Muscle of leg (tissue), 11 donors: Measurements from ENCODE around the gene TUBGCP2. TPM values are rescaled to one million over a fixed set of nuclear protein-coding genes. Genes with fewer than 3 reads are reported as not detected.

Experiments
- DNase-seq: peaks from one replicate; pipeline ENCODE4 v3.0.0; 2013
- H3K27ac ChIP-seq: one replicate; pipeline ENCODE4 v1.5.1; 2013; ENCODE audit warnings: mild to moderate bottlenecking, low read length, control low read depth
- H3K27me3 ChIP-seq: one replicate; pipeline ENCODE4 v1.6.1; 2013; ENCODE audit warnings: low read length; ENCODE audit not compliant: control insufficient read depth, insufficient read depth
- H3K36me3 ChIP-seq: one replicate; pipeline ENCODE4 v1.6.1; 2013; ENCODE audit warnings: low read length; ENCODE audit not compliant: control insufficient read depth, insufficient read depth
- H3K4me1 ChIP-seq: one replicate; pipeline ENCODE4 v1.6.1; 2013; ENCODE audit warnings: low read length; ENCODE audit not compliant: control insufficient read depth, insufficient read depth
- H3K4me3 ChIP-seq: one replicate; pipeline ENCODE4 v1.5.1; 2013; ENCODE audit warnings: low read length, control low read depth
- H3K9me3 ChIP-seq: replicated peaks from 2 replicates; pipeline ENCODE4 v1.6.1; 2013; ENCODE audit warnings: low read depth, low read length; ENCODE audit not compliant: control insufficient read depth
- WGBS: methylation state at CpG from one replicate; pipeline ENCODE4 v1.1.5; 2013; ENCODE audit warnings: missing lambda C conversion rate; ENCODE audit not compliant: insufficient coverage; 5-methylcytosine and 5-hydroxymethylcytosine counted together
- polyA plus RNA-seq, 8 donors: library from polyadenylated mRNA; unstranded; fragments of 120-200 nt; gene quantifications; one replicate each; pipeline versions ENCODE4 v1.2.1 to v1.2.3, GENCODE V29; 2013; ENCODE audit warnings: inconsistent platforms in 1 of 8, low replicate concordance in 1 of 8; ENCODE audit not compliant: insufficient read length in 8 of 8, insufficient read depth in 1 of 8
- total RNA-seq: library from RNA; stranded (reverse); fragments of 120-200 nt; gene quantifications from one replicate; pipeline ENCODE4 v1.2.4, GENCODE V29; 2013

The TUBGCP2 gene
- total and polyA plus RNA-seq, 9 donors = 33.6 to 51.2 (median 39.7) TPM

DNA sequence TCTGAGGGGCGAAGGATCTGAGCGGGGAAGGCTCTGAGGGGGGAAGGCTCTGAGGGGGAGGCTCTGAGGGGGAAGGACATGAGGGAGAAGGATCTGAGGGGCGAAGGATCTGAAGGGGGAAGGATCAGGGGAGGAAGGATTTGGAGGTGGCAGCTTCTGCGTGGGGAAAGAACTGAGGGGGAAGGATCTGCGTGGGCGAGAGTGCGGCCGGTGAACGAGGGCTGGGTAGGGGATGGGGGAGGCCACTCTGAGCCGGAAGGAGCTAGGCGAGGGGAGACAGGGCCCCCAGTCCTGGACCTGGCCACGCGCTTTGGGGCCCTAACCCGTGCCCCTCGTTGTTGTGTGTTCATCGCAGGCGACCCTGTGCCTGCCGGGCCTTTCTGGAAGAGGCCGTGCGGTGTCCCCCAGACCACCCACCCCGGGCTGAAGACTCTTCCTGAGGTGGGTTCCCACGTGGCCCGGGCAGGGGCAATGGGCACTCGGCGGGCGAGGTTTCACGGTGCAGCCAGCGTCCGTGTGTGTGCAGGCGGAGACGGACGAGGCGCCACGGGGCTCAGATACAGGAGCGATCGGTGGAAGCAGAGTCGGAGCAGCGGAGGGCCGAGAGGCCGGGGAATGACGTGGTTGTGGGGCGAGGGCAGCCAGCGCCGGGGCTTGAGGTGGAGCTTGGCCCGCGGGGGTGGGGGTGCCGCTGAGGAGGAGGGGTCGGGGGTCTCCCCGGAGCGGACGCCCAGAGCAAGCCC lies 26.0 kb upstream of the TUBGCP2 start:
- H3K4me1 ChIP-seq = peaks cover 24% of the 10 kb centered on the region
- DNase-seq = no peak
- no peaks in the 10 kb centered on the region for H3K9me3 ChIP-seq
- no peaks in the 10 kb centered on the region for H3K36me3 ChIP-seq
- H3K27me3 ChIP-seq = peaks cover 72% of the 10 kb centered on the region
- 15% methylated on average over 39 of the region's 51 CpGs for WGBS
- no peak overlapping the region for H3K27ac ChIP-seq
- peak overlapping the region; percentile 24 for H3K4me3 ChIP-seq

DNA sequence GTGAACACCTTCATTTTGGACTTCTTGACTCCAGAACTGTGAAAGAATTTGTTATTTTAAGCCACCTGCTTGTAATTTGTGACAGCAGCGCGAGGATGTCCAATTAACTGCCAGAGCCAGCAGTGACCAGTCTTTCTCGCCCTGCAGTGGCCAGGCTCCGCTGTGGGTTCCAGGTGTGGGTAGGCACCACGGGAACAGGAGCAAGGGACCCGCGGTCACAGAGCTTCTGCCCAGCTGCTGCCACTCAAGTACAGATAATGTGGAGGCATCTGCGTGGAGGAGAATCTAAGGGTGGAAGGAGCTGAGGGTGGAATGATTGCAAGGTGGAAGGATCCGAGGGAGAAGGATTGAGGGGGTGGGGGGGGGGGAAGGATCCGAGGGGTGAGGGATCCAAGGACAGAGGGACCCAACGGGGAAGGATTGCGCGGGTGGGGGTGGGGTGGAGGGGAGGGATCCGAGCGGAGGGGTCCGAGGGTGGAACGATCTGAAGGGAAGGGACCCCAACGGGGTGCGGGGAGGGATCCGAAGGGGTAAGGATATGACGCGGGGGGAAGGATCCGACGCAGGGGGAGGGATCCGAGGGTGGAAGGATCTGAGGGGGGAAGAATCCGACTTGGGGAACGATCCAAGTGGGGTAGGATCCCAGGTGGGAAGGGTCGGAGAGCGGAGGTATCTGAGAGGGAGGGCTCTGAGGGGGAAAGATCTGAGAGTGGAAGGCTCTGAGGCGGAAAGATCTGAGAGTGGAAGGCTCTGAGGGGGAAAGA lies 24.4 kb upstream of the TUBGCP2 start:
- 75% methylated on average over 28 of the region's 30 CpGs for WGBS
- Histone ChIP-seq H3K27ac (no peak overlapping the region), H3K4me1 (peaks cover 27% of the 10 kb centered on the region), H3K9me3 (no peaks in the 10 kb centered on the region), H3K27me3 (peaks cover 86% of the 10 kb centered on the region), H3K4me3 (no peak overlapping the region), H3K36me3 (no peaks in the 10 kb centered on the region)
- no peak for DNase-seq

DNA sequence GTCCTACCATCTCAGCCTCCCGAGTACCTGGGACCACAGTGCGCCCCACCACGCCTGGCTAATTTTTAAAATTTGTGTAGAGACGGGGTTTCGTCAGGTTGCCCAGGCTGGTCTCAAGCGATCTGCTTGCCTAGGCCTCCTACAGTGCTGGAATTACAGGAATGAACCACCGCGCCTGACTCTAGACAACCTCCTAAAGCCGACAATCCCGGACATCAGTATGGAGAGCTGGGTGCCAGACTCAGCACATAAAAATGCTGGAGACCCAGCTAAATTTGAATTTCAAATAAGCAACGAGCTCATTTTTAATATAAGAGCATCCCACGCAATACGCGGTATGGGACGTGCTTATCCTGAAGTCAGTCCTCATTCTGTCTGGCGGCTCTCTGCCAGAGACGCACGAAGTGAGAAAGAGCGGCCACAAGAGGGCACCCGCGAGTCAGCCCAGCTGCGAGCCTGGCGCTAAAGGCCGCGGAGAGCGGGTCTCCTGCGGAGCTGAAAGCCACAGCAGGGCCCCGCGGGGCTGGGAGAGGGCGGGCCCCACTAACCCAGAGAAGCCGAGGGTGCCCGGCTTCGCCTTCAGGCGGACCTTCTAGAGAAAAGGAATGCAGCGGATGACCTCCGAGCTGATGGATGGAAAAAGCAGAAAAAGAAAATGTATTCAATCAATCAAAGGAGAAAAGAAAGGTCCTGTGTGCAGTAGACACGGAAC lies 21.0 kb upstream of the TUBGCP2 start:
- no peak overlapping the region for H3K4me3 ChIP-seq
- WGBS = 4% methylated on average over 32 of the region's 37 CpGs
- H3K4me1 ChIP-seq = peaks cover 26% of the 10 kb centered on the region
- DNase-seq = peak; percentile 89
- no peaks in the 10 kb centered on the region for H3K9me3 ChIP-seq
- no peaks in the 10 kb centered on the region for H3K36me3 ChIP-seq
- no peak overlapping the region for H3K27ac ChIP-seq
- peaks cover 85% of the 10 kb centered on the region for H3K27me3 ChIP-seq

DNA sequence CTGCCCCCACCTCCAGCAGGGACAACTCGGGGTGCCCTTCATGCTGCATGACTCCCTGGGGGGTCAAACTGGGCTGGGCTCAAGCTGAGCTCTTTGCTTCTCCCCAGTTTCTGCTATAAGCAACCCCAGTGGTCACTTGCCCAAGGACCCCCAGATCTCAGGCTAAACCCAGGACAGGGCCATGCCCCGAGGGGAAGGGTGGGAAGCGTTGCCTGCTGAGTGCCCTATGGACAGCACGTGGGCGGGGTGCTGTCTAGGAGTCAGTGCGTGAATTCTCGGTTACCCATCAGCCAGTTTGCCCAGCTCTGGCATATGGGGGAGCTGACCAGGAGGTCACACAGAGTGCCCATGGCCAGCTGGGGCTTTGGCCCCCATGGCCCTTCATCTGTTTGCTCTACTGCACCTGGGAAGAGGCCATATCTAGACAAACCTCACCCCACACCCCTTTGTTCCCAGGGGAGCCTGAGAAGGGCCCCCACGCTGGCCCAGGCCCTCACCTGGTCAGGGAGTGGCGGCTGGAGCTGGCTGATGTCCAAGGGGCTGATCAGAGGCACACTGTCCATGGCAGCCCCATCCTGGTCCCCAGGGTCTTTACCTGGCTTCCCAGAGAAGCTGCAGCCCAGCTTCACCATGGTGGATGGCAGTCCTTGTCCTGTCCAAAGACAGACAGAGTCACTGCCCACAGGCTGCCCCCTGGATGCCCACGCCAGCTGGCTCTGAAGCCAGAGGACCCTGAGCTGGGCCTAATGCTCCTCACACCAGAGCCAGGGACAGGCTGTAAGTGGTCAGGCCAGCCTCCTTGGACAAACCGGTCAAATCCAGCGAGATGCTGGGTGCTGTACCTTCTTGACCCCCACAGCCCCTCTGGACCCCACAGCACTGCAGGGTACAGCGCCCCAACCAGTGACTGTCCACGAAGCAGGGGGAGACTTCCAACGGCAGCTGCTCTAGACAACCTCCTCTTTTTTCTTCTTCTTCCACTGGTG lies 20.0 kb upstream of the TUBGCP2 start:
- H3K4me1 ChIP-seq = peaks cover 27% of the 10 kb centered on the region
- 69% methylated on average over 14 of the region's 15 CpGs for WGBS
- H3K27ac ChIP-seq = no peak overlapping the region
- H3K36me3 ChIP-seq = no peaks in the 10 kb centered on the region
- DNase-seq = no peak
- peaks cover 80% of the 10 kb centered on the region for H3K27me3 ChIP-seq
- H3K9me3 ChIP-seq = no peaks in the 10 kb centered on the region
- no peak overlapping the region for H3K4me3 ChIP-seq

DNA sequence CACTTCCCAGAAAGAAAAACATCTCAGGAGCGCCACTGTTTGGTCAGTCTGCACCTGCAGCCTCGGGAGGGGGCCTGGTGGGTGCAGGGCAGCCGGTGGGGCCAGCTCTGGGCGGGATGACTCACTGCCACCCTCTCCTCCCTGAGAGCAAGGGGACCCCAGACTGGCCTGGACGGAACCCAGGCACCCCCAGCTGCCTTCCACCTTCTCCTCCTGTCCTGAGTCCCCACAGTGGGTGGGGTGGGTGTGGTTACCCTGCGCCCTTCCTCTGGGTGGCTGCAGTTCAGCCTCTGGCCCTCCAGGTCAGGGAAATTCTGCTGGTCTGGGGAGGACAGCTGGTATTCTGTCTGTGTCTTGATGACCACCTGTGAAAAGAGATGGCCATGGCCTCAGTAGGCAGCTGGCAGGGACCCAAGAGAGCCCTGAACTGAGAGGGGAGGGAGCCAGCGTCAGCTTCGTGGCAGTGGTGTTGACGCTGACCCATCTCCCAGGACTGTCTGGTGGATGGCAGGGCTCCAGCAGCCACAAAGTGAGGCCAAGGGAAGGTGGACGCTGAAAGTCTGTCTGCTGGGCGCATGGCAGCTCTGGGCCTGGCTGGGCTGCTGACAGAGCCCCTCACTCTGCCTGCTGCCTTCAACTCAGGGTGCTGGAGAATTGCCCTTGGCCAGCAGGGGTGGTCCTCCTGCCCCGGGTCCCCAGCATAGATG lies 19.1 kb upstream of the TUBGCP2 start:
- no peaks in the 10 kb centered on the region for H3K36me3 ChIP-seq
- no peaks in the 10 kb centered on the region for H3K9me3 ChIP-seq
- no peak for DNase-seq
- 52% methylated on average over 10 of the region's 12 CpGs for WGBS
- no peak overlapping the region for H3K27ac ChIP-seq
- H3K4me3 ChIP-seq = no peak overlapping the region
- peaks cover 27% of the 10 kb centered on the region for H3K4me1 ChIP-seq
- peaks cover 76% of the 10 kb centered on the region for H3K27me3 ChIP-seq

DNA sequence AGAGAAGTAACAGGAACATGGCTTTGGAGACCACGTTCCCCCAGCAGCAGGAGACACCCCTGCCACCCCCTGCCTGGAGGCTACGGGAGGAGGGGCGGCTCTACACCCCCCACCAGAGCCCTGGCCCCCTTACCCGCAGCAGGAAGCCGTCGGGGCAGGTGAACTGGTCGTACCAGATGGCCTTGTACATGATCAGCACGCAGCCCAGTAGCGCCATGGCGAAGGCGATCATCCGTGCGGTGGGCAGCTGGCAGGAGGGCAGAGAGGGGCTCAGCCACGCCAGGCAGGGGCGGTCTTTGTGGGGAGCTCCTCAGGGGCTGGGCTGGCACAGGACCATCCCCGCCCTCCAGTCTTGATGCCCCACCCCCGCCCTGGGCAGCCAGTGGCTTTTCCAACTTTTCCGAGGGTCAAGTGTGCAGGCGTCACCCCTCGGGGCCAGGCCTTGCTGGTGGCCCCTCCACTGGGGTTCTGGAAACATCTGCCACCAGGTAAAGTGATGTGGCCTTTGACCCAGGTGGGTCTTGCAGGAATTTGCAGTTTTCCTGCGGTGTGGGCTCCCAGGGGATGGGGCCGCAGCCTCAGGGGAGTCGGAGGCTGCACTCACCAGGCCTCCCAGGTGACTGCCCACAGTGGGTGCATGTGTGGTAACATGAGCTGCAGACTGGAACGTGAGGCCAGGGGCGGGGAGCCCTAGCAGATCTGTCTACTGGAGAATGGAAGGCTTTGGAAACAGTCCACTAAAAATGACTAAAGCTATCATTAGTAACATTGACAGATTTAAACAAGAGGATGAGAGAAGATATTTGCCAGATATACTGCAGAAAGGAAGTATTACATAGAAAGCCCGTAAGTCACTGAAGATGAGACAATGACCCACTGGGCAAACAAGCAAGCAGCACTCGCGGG lies 18.3 kb upstream of the TUBGCP2 start:
- Histone ChIP-seq H3K27ac (no peak overlapping the region), H3K36me3 (no peaks in the 10 kb centered on the region), H3K27me3 (peaks cover 71% of the 10 kb centered on the region), H3K9me3 (no peaks in the 10 kb centered on the region), H3K4me1 (peaks cover 27% of the 10 kb centered on the region), H3K4me3 (no peak overlapping the region)
- 22% methylated on average over 24 of the region's 28 CpGs for WGBS
- no peak for DNase-seq

DNA sequence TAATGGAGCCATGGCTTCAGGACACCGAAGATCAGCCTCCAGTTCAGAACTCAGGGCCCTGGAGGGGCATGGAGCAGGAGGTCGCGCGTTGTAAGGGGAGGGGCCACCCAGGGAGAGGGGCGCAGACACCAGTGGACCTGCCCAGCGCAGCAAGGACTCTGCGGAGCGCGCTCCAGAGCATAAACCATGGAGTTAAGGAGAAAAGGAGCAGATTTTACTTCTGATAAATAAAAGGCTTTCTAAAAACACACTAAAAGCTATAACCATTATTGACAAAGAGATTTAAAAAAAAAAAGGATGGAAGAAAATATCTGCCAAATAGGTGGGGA lies 17.5 kb upstream of the TUBGCP2 start:
- Histone ChIP-seq H3K4me1 (peaks cover 27% of the 10 kb centered on the region), H3K36me3 (no peaks in the 10 kb centered on the region), H3K27me3 (peaks cover 65% of the 10 kb centered on the region), H3K27ac (no peak overlapping the region), H3K4me3 (no peak overlapping the region), H3K9me3 (no peaks in the 10 kb centered on the region)
- WGBS = 0% methylated on average over 1 of the region's 9 CpGs
- DNase-seq = no peak

DNA sequence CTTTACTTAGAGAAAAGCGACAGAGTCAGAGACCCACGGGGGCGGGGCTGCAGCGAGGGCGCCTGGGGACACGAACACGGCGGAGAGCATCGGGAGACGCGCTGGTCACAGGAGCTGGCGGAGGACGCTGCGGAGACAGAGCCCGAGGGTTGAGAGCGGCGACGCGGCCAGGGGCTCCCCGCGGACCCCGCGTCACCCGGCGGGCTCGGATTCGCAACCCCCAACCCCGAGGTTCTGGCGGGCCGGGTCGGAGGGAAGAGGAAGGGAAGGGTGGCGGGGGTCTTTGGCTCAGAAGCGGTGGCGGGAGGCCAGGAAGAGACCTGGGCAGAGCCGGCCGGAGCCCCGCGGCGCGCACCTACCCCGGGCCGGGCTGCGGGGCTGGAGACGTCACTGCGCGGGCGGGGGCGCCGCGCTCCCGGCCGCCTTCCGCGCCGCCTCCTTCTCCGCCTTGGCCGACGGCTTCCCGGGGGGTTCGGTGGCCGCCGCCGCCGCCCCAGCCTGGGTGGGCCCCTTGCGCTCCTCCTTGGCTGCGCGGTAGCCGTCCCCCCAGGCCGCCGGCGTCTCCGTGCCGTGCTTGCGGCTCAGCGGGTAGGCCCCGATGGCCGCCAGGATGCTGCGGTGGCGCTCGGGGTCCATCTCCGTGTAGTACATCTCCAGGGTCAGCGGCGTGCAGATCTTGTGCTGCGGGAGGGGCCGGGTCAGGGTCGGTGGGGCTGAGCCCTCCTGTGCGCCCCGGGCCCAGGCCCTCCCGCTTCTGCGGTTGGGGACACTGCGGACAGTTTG lies 17.0 kb upstream of the TUBGCP2 start:
- no peaks in the 10 kb centered on the region for H3K36me3 ChIP-seq
- H3K9me3 ChIP-seq = no peaks in the 10 kb centered on the region
- peaks cover 62% of the 10 kb centered on the region for H3K27me3 ChIP-seq
- peaks cover 27% of the 10 kb centered on the region for H3K4me1 ChIP-seq
- peak overlapping the region; percentile 13 for H3K4me3 ChIP-seq
- DNase-seq = no peak
- under 1% methylated on average over 89 of the region's 91 CpGs for WGBS
- H3K27ac ChIP-seq = no peak overlapping the region
